RWPE1 (cell line): Measurements from ENCODE around the gene RHBDL1.

Experiments used
- CTCF ChIA-PET: fragments of 350-600 bp; sonication (Branson Sonifier 250); formaldehyde crosslinking; extraction: SDS; loops from one replicate; lab custom pipeline; 2021; lab: Yijun Ruan, JAX
- POLR2A ChIA-PET: fragments of 400-600 bp; formaldehyde crosslinking; extraction: SDS; loops from one replicate; lab custom pipeline; 2020; ENCODE audit warnings: antibody characterized with exemption; ENCODE audit not compliant: low non-redundant PET; lab: Yijun Ruan, JAX
- DNase-seq: peaks from one replicate; pipeline ENCODE4 v3.0.0; 2012; ENCODE audit warnings: low spot score
- H3K27ac ChIP-seq: fragments of 450-650 bp; 2 replicates; pipeline ENCODE4 v1.5.1; 2017
- TF ChIP-seq, protein P1 (sequence below): fragments of 450-650 bp; conservative IDR thresholded peaks from 2 replicates; pipeline ENCODE4 v1.5.1; 2017; ENCODE audit warnings: low read depth, mild to moderate bottlenecking

Gene RHBDL1

DNA sequence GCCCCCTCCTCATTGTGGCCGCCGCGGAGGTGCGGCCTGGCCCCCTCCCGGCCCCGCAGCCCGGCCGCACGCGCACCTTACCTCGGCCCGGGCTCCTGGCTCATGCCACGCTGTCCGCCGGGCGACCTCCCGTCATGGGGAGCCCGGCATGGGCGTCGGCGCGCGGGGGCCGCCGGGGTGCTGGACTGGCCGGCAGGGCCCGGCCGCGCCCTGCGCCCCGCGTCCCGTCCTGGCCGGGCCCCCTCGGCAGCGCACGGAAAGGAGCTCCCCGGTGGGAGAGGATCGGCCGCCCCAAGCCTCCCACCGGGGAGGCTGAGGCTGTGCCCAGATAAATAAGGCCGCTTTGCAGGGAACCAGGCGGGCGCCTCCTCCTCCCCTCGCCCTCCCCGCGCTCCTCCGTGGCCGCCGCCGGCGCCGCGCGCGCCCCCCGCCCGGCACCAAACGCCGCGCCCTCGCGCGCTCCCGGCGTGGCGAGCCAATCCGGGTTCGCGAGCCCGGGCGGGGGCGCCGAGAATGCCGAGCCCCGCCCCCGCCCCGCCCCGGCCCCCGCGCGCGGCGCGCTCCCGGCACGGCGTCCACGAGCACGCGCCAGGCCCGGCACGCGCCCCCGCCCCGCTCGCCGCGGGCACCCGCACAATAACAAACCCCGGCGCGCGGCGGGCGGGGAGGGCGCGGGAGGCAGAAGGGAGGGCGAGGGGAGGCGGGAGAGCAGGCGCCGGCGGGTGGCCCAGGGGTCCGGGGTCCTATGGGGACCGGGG lies 30.1 kb downstream of the RHBDL1 start, which contains the start of gene FBXL16:
Gene FBXL16, minus strand, starts transcription at position 371 of the 758 bp plus-strand sequence. CDS start 8,396 bp downstream, outside the sequence.
- ChIA-PET CTCF (no interaction called here), POLR2A (no interaction called here)
- peak within 1 kb of the TSS; percentile 87 for H3K27ac ChIP-seq
- peak; percentile 74 for DNase-seq
- TF ChIP-seq, protein P1, sequence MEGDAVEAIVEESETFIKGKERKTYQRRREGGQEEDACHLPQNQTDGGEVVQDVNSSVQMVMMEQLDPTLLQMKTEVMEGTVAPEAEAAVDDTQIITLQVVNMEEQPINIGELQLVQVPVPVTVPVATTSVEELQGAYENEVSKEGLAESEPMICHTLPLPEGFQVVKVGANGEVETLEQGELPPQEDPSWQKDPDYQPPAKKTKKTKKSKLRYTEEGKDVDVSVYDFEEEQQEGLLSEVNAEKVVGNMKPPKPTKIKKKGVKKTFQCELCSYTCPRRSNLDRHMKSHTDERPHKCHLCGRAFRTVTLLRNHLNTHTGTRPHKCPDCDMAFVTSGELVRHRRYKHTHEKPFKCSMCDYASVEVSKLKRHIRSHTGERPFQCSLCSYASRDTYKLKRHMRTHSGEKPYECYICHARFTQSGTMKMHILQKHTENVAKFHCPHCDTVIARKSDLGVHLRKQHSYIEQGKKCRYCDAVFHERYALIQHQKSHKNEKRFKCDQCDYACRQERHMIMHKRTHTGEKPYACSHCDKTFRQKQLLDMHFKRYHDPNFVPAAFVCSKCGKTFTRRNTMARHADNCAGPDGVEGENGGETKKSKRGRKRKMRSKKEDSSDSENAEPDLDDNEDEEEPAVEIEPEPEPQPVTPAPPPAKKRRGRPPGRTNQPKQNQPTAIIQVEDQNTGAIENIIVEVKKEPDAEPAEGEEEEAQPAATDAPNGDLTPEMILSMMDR, result no peak

DNA sequence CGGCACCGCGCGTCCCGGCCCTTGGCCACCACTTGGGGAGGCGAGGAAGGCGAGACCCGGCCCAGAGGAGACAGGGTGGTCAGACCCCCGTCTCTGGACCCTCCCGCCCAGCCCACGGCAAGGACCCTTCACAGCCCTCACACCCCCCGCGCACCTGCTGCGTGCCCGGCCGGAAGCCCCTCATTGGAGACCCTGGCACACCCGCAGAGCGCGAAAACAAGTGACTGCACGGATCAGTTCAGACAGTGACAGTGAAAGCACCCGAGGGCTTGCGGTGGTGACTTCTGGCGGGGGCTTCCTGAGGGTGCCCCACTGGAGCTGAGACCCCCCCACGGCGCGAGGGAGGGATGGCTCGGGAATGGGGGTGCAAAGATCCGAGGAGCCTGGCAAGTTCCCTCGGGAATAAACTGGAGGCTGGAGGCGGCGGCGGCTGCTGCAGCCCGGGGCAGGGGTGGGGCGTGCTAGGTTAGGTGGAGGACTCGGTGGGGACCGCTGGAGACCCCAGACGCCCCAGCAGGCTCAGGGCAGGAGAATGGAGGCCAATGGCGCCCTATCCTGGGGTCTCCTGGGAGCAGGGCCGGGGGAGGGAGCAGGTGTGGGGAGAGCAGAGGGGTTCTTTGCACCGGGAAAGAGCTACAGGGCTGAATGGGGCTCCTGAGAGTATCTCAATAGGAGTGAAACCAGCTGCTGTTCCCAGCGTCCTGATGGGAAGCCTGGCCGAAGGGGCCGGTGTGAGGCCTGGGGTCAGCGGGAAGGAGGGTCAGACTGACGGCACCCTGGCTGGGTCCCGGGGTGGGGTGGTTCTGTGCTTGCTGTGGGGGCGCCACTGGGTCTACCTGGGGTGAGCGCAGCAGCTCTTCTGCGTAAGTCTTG lies 31.0 kb downstream of the RHBDL1 start:
- peak overlapping the region; percentile 87 for H3K27ac ChIP-seq
- CTCF ChIA-PET, result interaction anchor here (0.6 to 1.1 kb wide), 3 partner anchors 49 to 79 kb away, joined by 3 to 5 read pairs (median 3); partner anchors contain the start of gene WDR90
- POLR2A ChIA-PET, result interaction anchor here (0.6 to 2.0 kb wide), 2 partner anchors 9 to 11 kb away, joined by 6 to 9 read pairs; no protein-coding TSS in a partner anchor
- TF ChIP-seq, protein P1, result no peak
- DNase-seq, result no peak

DNA sequence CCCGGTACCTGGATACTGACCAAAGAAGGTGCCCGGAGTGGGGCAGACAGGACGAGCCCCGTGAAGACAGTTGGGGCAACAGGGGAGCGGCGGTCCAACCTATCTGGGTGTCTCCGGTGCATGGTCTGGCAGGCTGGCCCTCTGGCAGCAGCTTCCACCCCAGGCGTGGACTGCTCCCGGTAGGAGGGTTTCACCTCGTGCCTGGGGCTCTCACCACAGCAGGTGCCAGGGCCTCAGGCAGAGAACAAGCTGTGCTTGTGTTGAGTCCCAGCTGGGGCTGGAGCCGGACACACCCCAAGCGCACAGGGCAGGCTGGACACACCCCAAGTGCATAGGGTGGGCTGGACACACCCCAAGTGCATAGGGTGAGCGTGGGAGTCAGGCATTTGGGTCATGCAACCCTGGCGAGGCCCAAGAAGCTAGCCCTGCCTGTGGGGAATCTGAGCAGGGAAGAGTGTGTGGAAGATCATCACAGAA lies 31.6 kb downstream of the RHBDL1 start:
- TF ChIP-seq, protein P1, result no peak
- ChIA-PET CTCF (interaction anchor here (0.6 to 1.1 kb wide), 3 partner anchors 48 to 78 kb away, joined by 3 to 5 read pairs (median 3); partner anchors contain the start of gene WDR90), POLR2A (interaction anchor here (2.0 kb wide), 1 partner anchor 11 kb away, joined by 9 read pairs; no protein-coding TSS in a partner anchor)
- H3K27ac ChIP-seq, result peak overlapping the region; percentile 87
- DNase-seq, result no peak

DNA sequence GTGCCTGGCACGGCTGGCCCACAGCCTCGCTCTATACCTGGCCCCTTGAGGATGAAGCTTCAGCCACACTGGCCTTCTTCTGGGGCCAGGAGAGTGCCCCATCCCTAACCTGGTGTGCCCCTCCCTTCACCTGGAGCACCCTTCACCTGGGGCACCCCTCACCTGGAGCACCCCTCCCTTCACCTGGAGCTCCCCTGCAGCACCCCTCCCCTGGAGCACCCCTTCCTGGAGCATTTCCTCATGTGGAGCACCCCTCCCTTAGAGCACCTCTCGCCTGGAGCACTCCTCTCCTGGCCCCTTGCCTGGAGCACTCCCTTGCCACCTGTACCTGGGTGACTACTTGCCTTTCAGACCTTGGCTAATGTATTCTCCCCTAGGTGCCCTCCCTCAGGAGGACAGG lies 32.5 kb downstream of the RHBDL1 start:
- ChIA-PET POLR2A (interaction anchor here (2.0 kb wide), 1 partner anchor 12 kb away, joined by 9 read pairs; no protein-coding TSS in a partner anchor), CTCF (interaction anchor here (0.7 to 1.1 kb wide), 2 partner anchors 77 to 767 kb away, joined by 4 to 5 read pairs; no protein-coding TSS in a partner anchor)
- TF ChIP-seq, protein P1, result no peak
- no peak for DNase-seq
- peak overlapping the region; percentile 87 for H3K27ac ChIP-seq

DNA sequence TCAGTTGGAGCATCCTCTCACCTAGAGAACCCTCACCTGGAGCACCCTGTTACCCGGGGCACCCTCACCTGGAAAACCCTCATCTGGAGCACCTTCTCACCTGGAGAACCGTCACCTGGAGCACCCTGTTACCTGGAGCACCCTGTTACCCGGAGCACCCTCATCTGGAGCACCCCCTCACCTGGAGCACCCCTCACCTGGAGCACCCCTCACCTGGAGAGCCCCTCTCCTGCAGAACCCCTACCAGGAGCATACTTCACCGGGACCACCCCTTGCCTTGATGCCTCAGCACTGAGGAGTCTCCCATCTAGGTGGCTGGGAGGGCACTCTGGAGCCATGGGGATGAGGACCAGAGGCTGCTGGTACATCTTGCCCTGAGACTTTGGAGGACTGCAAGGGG lies 33.5 kb downstream of the RHBDL1 start:
- ChIA-PET POLR2A (interaction anchor here (0.6 kb wide), 1 partner anchor 1088 kb away, joined by 3 read pairs; no protein-coding TSS in a partner anchor), CTCF (interaction anchor here (0.6 kb wide), 1 partner anchor 394 kb away, joined by 3 read pairs; no protein-coding TSS in a partner anchor)
- peak overlapping the region; percentile 95 for H3K27ac ChIP-seq
- DNase-seq, result no peak
- TF ChIP-seq, protein P1, result no peak
